Endothelial cell of umbilical vein (primary cell): Measurements from ENCODE around the gene ANKMY1. TPM values are rescaled to one million over a fixed set of nuclear protein-coding genes. Genes with fewer than 3 reads are reported as not detected.

Source experiments
- BruUV-seq: library from RNA; stranded (reverse); fragments of 400-500 nt; replicated peaks from 2 replicates; lab custom pipeline; 2021; lab: Mats Ljungman, UMichigan
- CTCF ChIA-PET: fragments of 300-600, 350-600 bp; sonication (Branson Sonifier 250); formaldehyde crosslinking; loops from one replicate; lab custom pipeline; 2021; ENCODE audit warnings: antibody characterized with exemption, inconsistent platforms; lab: Charles Lee
- POLR2A ChIA-PET: fragments of 300-600, 350-600 bp; sonication (Branson Sonifier 250); formaldehyde crosslinking; loops from one replicate; lab custom pipeline; 2021; ENCODE audit warnings: antibody characterized with exemption, inconsistent platforms; lab: Charles Lee
- DNase-seq: peaks from one replicate; pipeline ENCODE4 v3.0.0-alpha.2; 2011; ENCODE audit warnings: low read depth, low spot score
- FAIRE-seq: peaks from 2 replicates; lab custom pipeline; 2011; peaks lifted over from hg19 to GRCh38; lab: Jason Lieb, UNC
- H2AFZ ChIP-seq: 2 replicates; pipeline ENCODE4 v1.6.0; 2012; ENCODE audit warnings: low read depth, low read length, control low read depth, inconsistent platforms
- H3K27ac ChIP-seq: 2 replicates; pipeline ENCODE4 v1.5.1; 2011; ENCODE audit warnings: low read depth, mild to moderate bottlenecking, control low read depth, low read length, moderate library complexity; ENCODE audit not compliant: insufficient read depth
- H3K27me3 ChIP-seq, 2 experiments: 2 replicates each; pipeline versions ENCODE4 v1.6.0 to v1.6.1; 2011; ENCODE audit warnings: low read length in 2 of 2, mixed read lengths in 1 of 2; ENCODE audit not compliant: control insufficient read depth in 2 of 2, insufficient read depth in 2 of 2
- H3K36me3 ChIP-seq, 2 experiments: 2 replicates in 1 of 2; 3 replicates in 1 of 2; pipeline ENCODE4 v1.5.1; 2011; ENCODE audit warnings: low read length in 2 of 2, mild to moderate bottlenecking in 1 of 2, moderate library complexity in 1 of 2; ENCODE audit not compliant: control insufficient read depth in 2 of 2, insufficient read depth in 2 of 2; ENCODE audit errors: extremely low read depth in 1 of 2
- H3K4me1 ChIP-seq: 3 replicates; pipeline ENCODE4 v1.5.1; 2011; ENCODE audit warnings: mild to moderate bottlenecking, low read length; ENCODE audit not compliant: control insufficient read depth, insufficient read depth; ENCODE audit errors: extremely low read depth
- H3K4me2 ChIP-seq: 2 replicates; pipeline ENCODE4 v1.6.1; 2011; ENCODE audit warnings: low read length, control low read depth, mixed read lengths; ENCODE audit not compliant: insufficient read depth
- H3K4me3 ChIP-seq, 3 experiments: fragments of 200-600 bp in 1 of 3; sonication (generic), shearing (Covaris generic) in 1 of 3; replicated peaks in 1 of 3; 2 replicates each; pipeline ENCODE4 v1.5.1; 2011 to 2016; ENCODE audit warnings: control low read depth in 3 of 3, low read length in 3 of 3, mild to moderate bottlenecking in 2 of 3, inconsistent platforms in 1 of 3, low read depth in 1 of 3, moderate library complexity in 1 of 3; ENCODE audit not compliant: insufficient read depth in 1 of 3
- H3K79me2 ChIP-seq: 2 replicates; pipeline ENCODE4 v1.6.0; 2012; ENCODE audit warnings: low read length, inconsistent platforms; ENCODE audit not compliant: control insufficient read depth, insufficient read depth
- H3K9ac ChIP-seq: replicated peaks from 2 replicates; pipeline ENCODE3; 2011; ENCODE audit warnings: low read length, control low read depth; ENCODE audit not compliant: insufficient read depth; ENCODE audit errors: extremely low read depth
- H3K9me1 ChIP-seq: replicated peaks from 3 replicates; pipeline ENCODE4 v1.6.0; 2011; ENCODE audit warnings: mild to moderate bottlenecking, low read length; ENCODE audit not compliant: control insufficient read depth, insufficient read depth; ENCODE audit errors: extremely low read depth
- H3K9me3 ChIP-seq: replicated peaks from 2 replicates; pipeline ENCODE4 v1.5.1; 2012; ENCODE audit warnings: low read length, inconsistent platforms; ENCODE audit not compliant: control insufficient read depth, insufficient read depth
- H4K20me1 ChIP-seq: replicated peaks from 2 replicates; pipeline ENCODE3; 2011; ENCODE audit warnings: mild to moderate bottlenecking, low read length; ENCODE audit not compliant: control insufficient read depth, insufficient read depth; ENCODE audit errors: extremely low read depth
- GATA2 ChIP-seq: IDR thresholded peaks from 2 replicates; pipeline ENCODE4 v1.7.0; 2011; ENCODE audit warnings: low read depth, mild to moderate bottlenecking, moderate library complexity, mixed read lengths, low read length; ENCODE audit not compliant: insufficient read length, insufficient read depth
- JUN ChIP-seq: IDR thresholded peaks from 2 replicates; pipeline ENCODE4 v1.6.1; 2011; ENCODE audit warnings: borderline replicate concordance, low read depth; ENCODE audit not compliant: insufficient read length, insufficient read depth
- MYC ChIP-seq: IDR thresholded peaks from one replicate; pipeline ENCODE4 v1.6.1; 2011; ENCODE audit warnings: mild to moderate bottlenecking, low read depth, low read length
- POLR2A ChIP-seq: IDR thresholded peaks from 2 replicates; pipeline ENCODE4 v1.6.1; 2012; ENCODE audit warnings: low read depth, mild to moderate bottlenecking, control low read depth, low read length
- POLR2AphosphoS5 ChIP-seq: IDR thresholded peaks from 2 replicates; pipeline ENCODE4 v1.6.1; 2012; ENCODE audit warnings: low read depth, mild to moderate bottlenecking, control low read depth, low read length, moderate library complexity; ENCODE audit not compliant: insufficient read depth
- dilution Hi-C: fragments of 300-500 bp; cut with MboI; formaldehyde crosslinking; loops from one replicate; pipeline ENCODE4 v1.15.0; 2019; ENCODE audit warnings: low sequenced_read_pairs; ENCODE audit not compliant: extremely low pct_ligation_motif_present
- intact Hi-C: fragments of 100-400 bp; cut with micrococcal nuclease; formaldehyde crosslinking; loops from one replicate; pipeline ENCODE4 v1.10.0; 2022
- polyA plus RNA-seq, 4 experiments: library from polyadenylated mRNA; depleted of rRNA in 3 of 4; stranded (reverse) in 3 of 4; unstranded in 1 of 4; fragments of >200 nt; gene quantifications; 2 replicates each; pipeline versions ENCODE4 v1.2.1 to v1.2.3, GENCODE V29; 2011 to 2012; ENCODE audit warnings: missing spikeins in 1 of 4
- total RNA-seq: library from RNA; stranded (reverse); gene quantifications from 2 replicates; pipeline ENCODE4 v1.2.3, GENCODE V29; 2021
- TF ChIP-seq, protein P1 (sequence below): IDR thresholded peaks from 2 replicates; pipeline ENCODE4 v1.6.1; 2011; ENCODE audit not compliant: insufficient read depth, insufficient read length
- TF ChIP-seq, protein P2 (sequence below), 2 donors: IDR thresholded peaks; 1 replicate in 1 of 2; 2 replicates in 1 of 2; pipeline ENCODE4 v1.5.1; 2011; ENCODE audit warnings: low read length in 2 of 2, mild to moderate bottlenecking in 2 of 2, moderate library complexity in 2 of 2, control low read depth in 1 of 2, inconsistent platforms in 1 of 2, low read depth in 1 of 2; ENCODE audit not compliant: insufficient read depth in 1 of 2; ENCODE audit errors: extremely low read depth in 1 of 2

ANKMY1 gene
- total and polyA plus RNA-seq, 2 donors (not counting 3 experiments of a cell fraction or from before 2014, with no cell fraction given): 9.0 to 16.0 TPM

DNA sequence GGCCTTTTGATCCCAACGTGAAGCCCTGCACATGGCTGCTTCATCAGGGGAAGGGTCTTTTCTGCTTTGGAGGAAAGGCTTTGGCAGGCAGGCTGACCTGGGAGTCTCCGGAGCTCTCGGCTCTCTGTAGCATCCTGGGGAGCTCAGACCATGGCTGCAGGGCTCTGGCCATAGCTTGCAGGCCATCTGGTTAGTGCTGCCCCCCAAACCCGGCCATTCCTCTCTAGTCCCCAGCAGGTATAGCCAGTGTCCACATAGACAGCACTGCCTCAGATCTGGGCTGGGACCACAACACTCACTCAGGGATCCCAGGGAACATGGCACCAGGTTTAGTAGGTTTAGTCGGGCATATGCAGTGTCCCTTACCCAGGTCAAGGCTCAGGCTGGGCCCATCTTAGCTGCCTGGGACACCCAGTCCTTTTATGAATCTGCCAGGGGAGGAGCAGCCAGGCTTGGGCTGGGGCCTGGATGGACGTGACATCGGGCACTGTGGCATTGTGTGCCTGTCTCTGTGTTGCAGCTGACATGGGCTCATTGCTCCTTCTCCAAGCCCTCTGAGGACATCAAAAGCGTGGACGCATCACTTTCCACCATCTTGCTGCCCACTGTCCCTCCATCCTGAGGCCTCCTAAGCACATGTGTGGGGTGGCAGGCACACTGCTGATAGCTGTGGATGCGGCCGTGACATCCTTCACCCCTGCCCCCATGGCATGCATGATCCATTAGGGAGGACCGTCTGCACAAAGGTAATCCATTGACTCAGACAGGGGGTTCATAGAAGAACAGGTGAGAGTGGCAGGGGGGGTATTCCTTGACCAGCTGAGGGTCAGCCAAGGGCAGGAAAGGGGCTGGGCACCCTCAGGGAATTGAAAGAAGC lies 48.3 kb upstream of the ANKMY1 start:
- Histone ChIP-seq H3K27me3 (no peaks in the 10 kb centered on the region), H3K27ac (no peak overlapping the region), H2AFZ (no peak overlapping the region), H3K4me3 (no peak overlapping the region), H3K9ac (no peak overlapping the region), H3K9me3 (no peaks in the 10 kb centered on the region), H3K36me3 (no peaks in the 10 kb centered on the region), H3K4me2 (no peak overlapping the region), H4K20me1 (no peaks in the 10 kb centered on the region), H3K4me1 (peaks cover 2% of the 10 kb centered on the region), H3K79me2 (no peaks in the 10 kb centered on the region), H3K9me1 (no peaks in the 10 kb centered on the region)
- ChIA-PET CTCF (interaction anchor here (0.7 kb wide), 1 partner anchor 19 kb away, joined by 3 read pairs; the partner anchor contains the start of gene CAPN10), POLR2A (no interaction called here)
- FAIRE-seq: no peak
- intact Hi-C loops: no loop called here
- TF ChIP-seq, protein P1, sequence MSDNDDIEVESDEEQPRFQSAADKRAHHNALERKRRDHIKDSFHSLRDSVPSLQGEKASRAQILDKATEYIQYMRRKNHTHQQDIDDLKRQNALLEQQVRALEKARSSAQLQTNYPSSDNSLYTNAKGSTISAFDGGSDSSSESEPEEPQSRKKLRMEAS: no peak
- TF ChIP-seq GATA2: no peak
- TF ChIP-seq MYC: no peak
- TF ChIP-seq JUN: no peak
- TF ChIP-seq POLR2AphosphoS5: no peak
- TF ChIP-seq POLR2A: no peak
- TF ChIP-seq, protein P2, sequence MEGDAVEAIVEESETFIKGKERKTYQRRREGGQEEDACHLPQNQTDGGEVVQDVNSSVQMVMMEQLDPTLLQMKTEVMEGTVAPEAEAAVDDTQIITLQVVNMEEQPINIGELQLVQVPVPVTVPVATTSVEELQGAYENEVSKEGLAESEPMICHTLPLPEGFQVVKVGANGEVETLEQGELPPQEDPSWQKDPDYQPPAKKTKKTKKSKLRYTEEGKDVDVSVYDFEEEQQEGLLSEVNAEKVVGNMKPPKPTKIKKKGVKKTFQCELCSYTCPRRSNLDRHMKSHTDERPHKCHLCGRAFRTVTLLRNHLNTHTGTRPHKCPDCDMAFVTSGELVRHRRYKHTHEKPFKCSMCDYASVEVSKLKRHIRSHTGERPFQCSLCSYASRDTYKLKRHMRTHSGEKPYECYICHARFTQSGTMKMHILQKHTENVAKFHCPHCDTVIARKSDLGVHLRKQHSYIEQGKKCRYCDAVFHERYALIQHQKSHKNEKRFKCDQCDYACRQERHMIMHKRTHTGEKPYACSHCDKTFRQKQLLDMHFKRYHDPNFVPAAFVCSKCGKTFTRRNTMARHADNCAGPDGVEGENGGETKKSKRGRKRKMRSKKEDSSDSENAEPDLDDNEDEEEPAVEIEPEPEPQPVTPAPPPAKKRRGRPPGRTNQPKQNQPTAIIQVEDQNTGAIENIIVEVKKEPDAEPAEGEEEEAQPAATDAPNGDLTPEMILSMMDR (IDR thresholded peaks at IDR 0.05; ENCODE audit: extremely low read depth in 1 of 2, insufficient read depth in 1 of 2, low read depth in 1 of 2, low read length in 2 of 2): no peak
- dilution Hi-C loops: no loop called here
- no TSS peak for BruUV-seq
- DNase-seq: no peak
